ENCODE results near the gene RTN4RL1. TPM values are rescaled to one million over a fixed set of nuclear protein-coding genes. Genes with fewer than 3 reads are reported as not detected.

The RTN4RL1 gene
- total RNA-seq, 1 donor from 2014 or later, result 0.47 TPM

GRCh38 chr17:2011411-2012371 lies 13.4 kb downstream of the RTN4RL1 start:
- DNase-seq (ENCODE audit: low read depth, low spot score), result no peak
- peaks cover 10% of the 10 kb centered on the region for H3K27me3 Mint-ChIP-seq (ENCODE audit: low read depth)
- H3K4me3 Mint-ChIP-seq, result no peak overlapping the region

GRCh38 chr17:2009737-2010136 lies 15.4 kb downstream of the RTN4RL1 start:
- H3K36me3 Mint-ChIP-seq (ENCODE audit: low read depth), result no peaks in the 10 kb centered on the region
- TF ChIP-seq CTCF (conservative IDR thresholded peaks at IDR 0.05), result no peak
- H3K4me3 Mint-ChIP-seq, result no peak overlapping the region
- H3K9me3 Mint-ChIP-seq, result no peaks in the 10 kb centered on the region
- DNase-seq (ENCODE audit: low read depth, low spot score), result no peak
- peaks cover 7% of the 10 kb centered on the region for H3K27me3 Mint-ChIP-seq (ENCODE audit: low read depth)
- H3K27ac Mint-ChIP-seq (ENCODE audit: unreplicated experiment), result no peak overlapping the region
- peaks cover 16% of the 10 kb centered on the region for H3K4me1 Mint-ChIP-seq

More at GRCh38 chr17:2011411-2012371, 13.4 kb downstream of the RTN4RL1 start:
- Mint-ChIP-seq H3K36me3 (ENCODE audit: low read depth) (no peaks in the 10 kb centered on the region), H3K9me3 (no peaks in the 10 kb centered on the region), H3K4me1 (peaks cover 16% of the 10 kb centered on the region), H3K27ac (ENCODE audit: unreplicated experiment) (peak overlapping the region; percentile 67)
- TF ChIP-seq CTCF (conservative IDR thresholded peaks at IDR 0.05), result no peak

GRCh38 chr17:2008332-2009126 lies 16.6 kb downstream of the RTN4RL1 start:
- no peaks in the 10 kb centered on the region for H3K36me3 Mint-ChIP-seq (ENCODE audit: low read depth)
- H3K27me3 Mint-ChIP-seq (ENCODE audit: low read depth), result peaks cover 3% of the 10 kb centered on the region
- H3K9me3 Mint-ChIP-seq, result no peaks in the 10 kb centered on the region
- H3K4me1 Mint-ChIP-seq, result peaks cover 19% of the 10 kb centered on the region
- no peak overlapping the region for H3K27ac Mint-ChIP-seq (ENCODE audit: unreplicated experiment)
- H3K4me3 Mint-ChIP-seq, result no peak overlapping the region
- TF ChIP-seq CTCF (conservative IDR thresholded peaks at IDR 0.05), result no peak
- DNase-seq (ENCODE audit: low read depth, low spot score), result no peak

GRCh38 chr17:2004435-2004952 lies 20.6 kb downstream of the RTN4RL1 start:
- DNase-seq (ENCODE audit: low read depth, low spot score), result no peak
- H3K4me1 Mint-ChIP-seq, result peaks cover 23% of the 10 kb centered on the region
- TF ChIP-seq CTCF (conservative IDR thresholded peaks at IDR 0.05), result no peak
- no peak overlapping the region for H3K4me3 Mint-ChIP-seq
- H3K27ac Mint-ChIP-seq (ENCODE audit: unreplicated experiment), result peak overlapping the region; percentile 83
- H3K27me3 Mint-ChIP-seq (ENCODE audit: low read depth), result peaks cover 1% of the 10 kb centered on the region
- no peaks in the 10 kb centered on the region for H3K9me3 Mint-ChIP-seq
- H3K36me3 Mint-ChIP-seq (ENCODE audit: low read depth), result no peaks in the 10 kb centered on the region

GRCh38 chr17:2003525-2003924 lies 21.6 kb downstream of the RTN4RL1 start:
- DNase-seq (ENCODE audit: low read depth, low spot score), result no peak
- Mint-ChIP-seq H3K27me3 (ENCODE audit: low read depth) (peaks cover 4% of the 10 kb centered on the region), H3K36me3 (ENCODE audit: low read depth) (no peaks in the 10 kb centered on the region), H3K4me3 (no peak overlapping the region), H3K9me3 (no peaks in the 10 kb centered on the region), H3K27ac (ENCODE audit: unreplicated experiment) (no peak overlapping the region), H3K4me1 (peaks cover 31% of the 10 kb centered on the region)
- no peak for TF ChIP-seq CTCF (conservative IDR thresholded peaks at IDR 0.05)
